GM21717 (cell line): Measurements from ENCODE around the gene GAS2L2.
A peak's percentile ranks its signal among the peaks of the same experiment; 100 is the strongest.
"Not testable (repeated sequence)": the region's sequence is repeated elsewhere in the genome, so short reads cannot be mapped to it uniquely, and the experiment has no call there.

Experiments used
- ATAC-seq: cut with Tn5 transposase; IDR thresholded peaks from one replicate; pipeline ENCODE4 v1.9.1; 2021; ENCODE audit warnings: mild to moderate bottlenecking, moderate library complexity; ENCODE audit not compliant: unreplicated experiment

GAS2L2 gene

GRCh38 chr17:35773679-35774425, 20.8 kb upstream of the GAS2L2 start:
- no peak for ATAC-seq

- ATAC-seq: no peak
Measured at GRCh38 chr17:35773129-35773528, 20.1 kb upstream of the GAS2L2 start.

- no peak for ATAC-seq
Measured at GRCh38 chr17:35769895-35770486, 17.0 kb upstream of the GAS2L2 start.

GRCh38 chr17:35768797-35769196, 15.8 kb upstream of the GAS2L2 start:
- ATAC-seq: no peak

- no peak for ATAC-seq
Measured at GRCh38 chr17:35766903-35767510, 14.0 kb upstream of the GAS2L2 start.

- ATAC-seq: no peak
Measured at GRCh38 chr17:35766489-35766877, 13.4 kb upstream of the GAS2L2 start.

- ATAC-seq: no peak
Measured at GRCh38 chr17:35765756-35766488, 12.9 kb upstream of the GAS2L2 start.

GRCh38 chr17:35765086-35765710, 12.2 kb upstream of the GAS2L2 start:
- no peak for ATAC-seq

GRCh38 chr17:35764123-35764991, 11.3 kb upstream of the GAS2L2 start:
- peak; percentile 89 for ATAC-seq

GRCh38 chr17:35763767-35764122, 10.7 kb upstream of the GAS2L2 start:
- ATAC-seq: no peak

- no peak for ATAC-seq
Measured at GRCh38 chr17:35761601-35762000, 8.6 kb upstream of the GAS2L2 start.

- ATAC-seq: no peak
Measured at GRCh38 chr17:35760587-35760986, 7.5 kb upstream of the GAS2L2 start, which contains the start of gene C17orf50. C17orf50 (plus strand) TSS chr17:35760887; CDS start chr17:35760942, 55 bp downstream.

- no peak for ATAC-seq
Measured at GRCh38 chr17:35757243-35757642, 4.2 kb upstream of the GAS2L2 start.

- no peak for ATAC-seq
Measured at GRCh38 chr17:35752471-35752870, 568 bp downstream of the GAS2L2 start.

GRCh38 chr17:35751541-35751940, 1.5 kb downstream of the GAS2L2 start:
- not testable (repeated sequence) for ATAC-seq

- ATAC-seq: no peak
Measured at GRCh38 chr17:35750526-35751395, 2.3 kb downstream of the GAS2L2 start.

GRCh38 chr17:35749560-35750412, 3.3 kb downstream of the GAS2L2 start:
- no peak for ATAC-seq

GRCh38 chr17:35748979-35749378, 4.1 kb downstream of the GAS2L2 start:
- ATAC-seq: no peak
